HL-60 (cell line): ENCODE measurements around the gene CHSY3.

Experiments used
- DNase-seq, 2 experiments: peaks; one replicate each; pipeline ENCODE4 v3.0.0-alpha.2; 2010 to 2020; ENCODE audit warnings: low read depth in 1 of 2, low spot score in 1 of 2
- H3K27ac ChIP-seq: fragments of 250-450 bp; sonication (Bioruptor Pico); replicated peaks from 2 replicates; pipeline ENCODE4 v1.5.1; 2020; ENCODE audit warnings: mild to moderate bottlenecking, moderate library complexity
- H3K27me3 ChIP-seq: fragments of 250-450 bp; sonication (Bioruptor Pico); 2 replicates; pipeline ENCODE4 v1.5.1; 2021; ENCODE audit warnings: mild to moderate bottlenecking, moderate library complexity; ENCODE audit not compliant: insufficient read depth, poor library complexity, severe bottlenecking
- H3K4me3 ChIP-seq: replicated peaks from 2 replicates; pipeline ENCODE4 v1.5.1; 2011; ENCODE audit warnings: mild to moderate bottlenecking, control low read depth, low read length; ENCODE audit not compliant: insufficient read depth
- CTCF ChIP-seq: IDR thresholded peaks from one replicate; pipeline ENCODE4 v1.5.1; 2011; ENCODE audit warnings: low read length, control low read depth, inconsistent platforms; ENCODE audit not compliant: insufficient read depth
- GABPA ChIP-seq: IDR thresholded peaks from 2 replicates; pipeline ENCODE4 v1.6.1; 2012; ENCODE audit warnings: low read depth
- POLR2AphosphoS5 ChIP-seq: IDR thresholded peaks from 2 replicates; pipeline ENCODE4 v1.6.1; 2012; ENCODE audit warnings: low read depth
- REST ChIP-seq: IDR thresholded peaks from 2 replicates; pipeline ENCODE4 v1.6.1; 2012; ENCODE audit warnings: low read depth; ENCODE audit not compliant: insufficient replicate concordance
- SPI1 ChIP-seq: IDR thresholded peaks from 2 replicates; pipeline ENCODE4 v1.6.1; 2012; ENCODE audit warnings: low read depth, mild to moderate bottlenecking, borderline replicate concordance

The CHSY3 gene

GRCh38 chr5:130106480-130106879 lies 202.2 kb downstream of the CHSY3 start:
- Histone ChIP-seq H3K27ac (no peak overlapping the region), H3K4me3 (no peak overlapping the region), H3K27me3 (no peaks in the 10 kb centered on the region)
- no peak for DNase-seq
- TF ChIP-seq GABPA, result no peak

DNA sequence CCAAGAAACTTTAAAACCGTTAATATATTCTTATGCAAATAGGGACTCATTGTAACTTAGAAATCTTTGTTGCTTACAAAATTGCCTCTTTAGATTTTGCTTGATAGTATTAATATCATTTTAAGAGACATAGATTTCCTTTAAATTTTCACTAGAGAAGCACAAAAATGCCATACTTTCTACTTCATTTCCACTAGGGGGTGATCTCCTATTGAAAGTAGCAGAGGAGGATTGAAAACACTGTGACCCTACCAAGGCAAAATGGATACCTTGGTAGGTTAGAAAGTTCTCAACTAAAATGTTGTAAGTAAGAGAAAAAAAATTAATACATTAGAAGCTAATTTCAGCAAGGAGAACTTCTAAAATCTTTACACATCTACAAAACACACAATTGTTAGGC lies 204.9 kb downstream of the CHSY3 start:
- H3K27me3 ChIP-seq, result no peaks in the 10 kb centered on the region
- no peak overlapping the region for H3K27ac ChIP-seq
- TF ChIP-seq REST, result no peak
- TF ChIP-seq CTCF, result no peak
- no peak for TF ChIP-seq POLR2AphosphoS5
- TF ChIP-seq GABPA, result no peak
- TF ChIP-seq SPI1, result no peak
- DNase-seq, result no peak
- H3K4me3 ChIP-seq, result no peak overlapping the region

GRCh38 chr5:130110328-130110727 lies 206.1 kb downstream of the CHSY3 start:
- Histone ChIP-seq H3K27ac (no peak overlapping the region), H3K4me3 (no peak overlapping the region), H3K27me3 (no peaks in the 10 kb centered on the region)
- no peak for DNase-seq
- TF ChIP-seq CTCF (no peak), REST (no peak)

- DNase-seq, result no peak
- Histone ChIP-seq H3K27me3 (no peaks in the 10 kb centered on the region), H3K27ac (no peak overlapping the region), H3K4me3 (no peak overlapping the region)
- TF ChIP-seq REST (no peak), SPI1 (no peak), POLR2AphosphoS5 (no peak), CTCF (no peak), GABPA (no peak)
Observed at GRCh38 chr5:130111746-130112145, 207.5 kb downstream of the CHSY3 start.
